Measurements from ENCODE around the gene RPS6KB1. TPM values are rescaled to one million over a fixed set of nuclear protein-coding genes. Genes with fewer than 3 reads are reported as not detected.

The RPS6KB1 gene
- total RNA-seq, 2 experiments from 2014 or later: 44.3 to 50.1 TPM

- Mint-ChIP-seq H3K4me3 (no peak overlapping the region), H3K4me1 (peaks cover 2% of the 10 kb centered on the region), H3K27ac (no peak overlapping the region), H3K9me3 (no peaks in the 10 kb centered on the region), H3K27me3 (no peaks in the 10 kb centered on the region), H3K36me3 (ENCODE audit: low read depth) (peaks cover 29% of the 10 kb centered on the region)
- ChIA-PET POLR2A (no interaction called here), CTCF (interaction anchor here (0.6 kb wide), 1 partner anchor 36 kb away, joined by 5 read pairs; no protein-coding TSS in a partner anchor)
- no peak for DNase-seq
Measured at GRCh38 chr17:59876107-59876506, 16.8 kb upstream of the RPS6KB1 start.

GRCh38 chr17:59877965-59878364 lies 15.0 kb upstream of the RPS6KB1 start:
- Mint-ChIP-seq H3K36me3 (ENCODE audit: low read depth) (peaks cover 32% of the 10 kb centered on the region), H3K27ac (no peak overlapping the region), H3K9me3 (no peaks in the 10 kb centered on the region), H3K4me3 (no peak overlapping the region), H3K27me3 (no peaks in the 10 kb centered on the region), H3K4me1 (peaks cover 2% of the 10 kb centered on the region)
- ChIA-PET CTCF (no interaction called here), POLR2A (interaction anchor here (0.6 kb wide), 1 partner anchor 15 kb away, joined by 3 read pairs; the partner anchor contains the start of genes RPS6KB1 and TUBD1)
- no peak for DNase-seq

- no peaks in the 10 kb centered on the region for H3K9me3 Mint-ChIP-seq
- H3K36me3 Mint-ChIP-seq (ENCODE audit: low read depth): peaks cover 32% of the 10 kb centered on the region
- CTCF ChIA-PET: no interaction called here
- H3K4me3 Mint-ChIP-seq: no peak overlapping the region
- POLR2A ChIA-PET: interaction anchor here (1.3 kb wide), 1 partner anchor 22 kb away, joined by 3 read pairs; no protein-coding TSS in a partner anchor
- no peak for DNase-seq
- peaks cover 2% of the 10 kb centered on the region for H3K4me1 Mint-ChIP-seq
- H3K27me3 Mint-ChIP-seq: no peaks in the 10 kb centered on the region
- no peak overlapping the region for H3K27ac Mint-ChIP-seq
Measured at GRCh38 chr17:59878624-59879023, 14.3 kb upstream of the RPS6KB1 start.

GRCh38 chr17:59884861-59885260 lies 8.1 kb upstream of the RPS6KB1 start:
- H3K4me1 Mint-ChIP-seq: peaks cover 6% of the 10 kb centered on the region
- no peaks in the 10 kb centered on the region for H3K27me3 Mint-ChIP-seq
- ChIA-PET POLR2A (no interaction called here), CTCF (no interaction called here)
- no peaks in the 10 kb centered on the region for H3K9me3 Mint-ChIP-seq
- DNase-seq: no peak
- no peak overlapping the region for H3K27ac Mint-ChIP-seq
- peaks cover 38% of the 10 kb centered on the region for H3K36me3 Mint-ChIP-seq (ENCODE audit: low read depth)
- H3K4me3 Mint-ChIP-seq: no peak overlapping the region

- no peaks in the 10 kb centered on the region for H3K9me3 Mint-ChIP-seq
- no peak overlapping the region for H3K27ac Mint-ChIP-seq
- ChIA-PET POLR2A (no interaction called here), CTCF (interaction anchor here (0.7 kb wide), 2 partner anchors 135 to 138 kb away, joined by 3 read pairs; no protein-coding TSS in a partner anchor)
- H3K27me3 Mint-ChIP-seq: no peaks in the 10 kb centered on the region
- H3K4me1 Mint-ChIP-seq: peaks cover 25% of the 10 kb centered on the region
- H3K4me3 Mint-ChIP-seq: no peak overlapping the region
- H3K36me3 Mint-ChIP-seq (ENCODE audit: low read depth): peaks cover 44% of the 10 kb centered on the region
- DNase-seq: no peak
Measured at GRCh38 chr17:59888145-59888750, 4.7 kb upstream of the RPS6KB1 start.

- ChIA-PET CTCF (interaction anchor here (1.7 kb wide), 1 partner anchor 137 kb away, joined by 9 read pairs; no protein-coding TSS in a partner anchor), POLR2A (interaction anchor here (3.5 to 4.4 kb wide), 3 partner anchors 20 to 137 kb away, joined by 13 to 29 read pairs (median 19); no protein-coding TSS in a partner anchor)
- Mint-ChIP-seq H3K4me1 (peaks cover 40% of the 10 kb centered on the region), H3K27me3 (no peaks in the 10 kb centered on the region), H3K9me3 (no peaks in the 10 kb centered on the region), H3K27ac (peak overlapping the region; percentile 12), H3K36me3 (ENCODE audit: low read depth) (peaks cover 32% of the 10 kb centered on the region), H3K4me3 (peak overlapping the region; percentile 28)
- no peak for DNase-seq
Measured at GRCh38 chr17:59890720-59891119, 2.2 kb upstream of the RPS6KB1 start.

- no peak for DNase-seq
- Mint-ChIP-seq H3K27ac (peak overlapping the region; percentile 96), H3K27me3 (no peaks in the 10 kb centered on the region), H3K36me3 (ENCODE audit: low read depth) (peaks cover 32% of the 10 kb centered on the region), H3K4me1 (peaks cover 50% of the 10 kb centered on the region), H3K9me3 (no peaks in the 10 kb centered on the region), H3K4me3 (peak overlapping the region; percentile 100)
- CTCF ChIA-PET: interaction anchor here (0.9 to 1.7 kb wide), 5 partner anchors 22 to 148 kb away, joined by 3 to 9 read pairs (median 4); no protein-coding TSS in a partner anchor
- POLR2A ChIA-PET: interaction anchor here (0.6 to 4.4 kb wide), 30 partner anchors 10 to 707 kb away, joined by 3 to 29 read pairs (median 4); partner anchors contain the start of genes CLTC, PPM1D, PTRH2 and RNFT1
Measured at GRCh38 chr17:59892251-59892923, 534 bp upstream of the RPS6KB1 start.

- peaks cover 53% of the 10 kb centered on the region for H3K4me1 Mint-ChIP-seq
- H3K4me3 Mint-ChIP-seq: peak overlapping the region; percentile 100
- H3K27me3 Mint-ChIP-seq: no peaks in the 10 kb centered on the region
- H3K9me3 Mint-ChIP-seq: no peaks in the 10 kb centered on the region
- peaks cover 26% of the 10 kb centered on the region for H3K36me3 Mint-ChIP-seq (ENCODE audit: low read depth)
- no peak for DNase-seq
- ChIA-PET CTCF (interaction anchor here (0.7 to 1.7 kb wide), 3 partner anchors 18 to 143 kb away, joined by 3 to 7 read pairs (median 6); no protein-coding TSS in a partner anchor), POLR2A (interaction anchor here (0.5 to 4.4 kb wide), 36 partner anchors 11 to 738 kb away, joined by 3 to 29 read pairs (median 4); partner anchors contain the start of genes CLTC, PRR11, PTRH2 and RNFT1)
- peak overlapping the region; percentile 96 for H3K27ac Mint-ChIP-seq
Measured at GRCh38 chr17:59893676-59894100, 767 bp downstream of the RPS6KB1 start.

GRCh38 chr17:59897090-59897489 lies 4.2 kb downstream of the RPS6KB1 start:
- POLR2A ChIA-PET: no interaction called here
- CTCF ChIA-PET: no interaction called here
- DNase-seq: no peak
- H3K9me3 Mint-ChIP-seq: no peaks in the 10 kb centered on the region
- no peak overlapping the region for H3K4me3 Mint-ChIP-seq
- H3K27me3 Mint-ChIP-seq: no peaks in the 10 kb centered on the region
- H3K27ac Mint-ChIP-seq: no peak overlapping the region
- H3K4me1 Mint-ChIP-seq: peaks cover 39% of the 10 kb centered on the region
- H3K36me3 Mint-ChIP-seq (ENCODE audit: low read depth): peaks cover 22% of the 10 kb centered on the region

GRCh38 chr17:59899099-59899498 lies 6.2 kb downstream of the RPS6KB1 start:
- no peak overlapping the region for H3K4me3 Mint-ChIP-seq
- DNase-seq: no peak
- H3K27me3 Mint-ChIP-seq: no peaks in the 10 kb centered on the region
- peaks cover 16% of the 10 kb centered on the region for H3K36me3 Mint-ChIP-seq (ENCODE audit: low read depth)
- POLR2A ChIA-PET: no interaction called here
- H3K4me1 Mint-ChIP-seq: peaks cover 35% of the 10 kb centered on the region
- CTCF ChIA-PET: no interaction called here
- no peak overlapping the region for H3K27ac Mint-ChIP-seq
- no peaks in the 10 kb centered on the region for H3K9me3 Mint-ChIP-seq

- no peaks in the 10 kb centered on the region for H3K9me3 Mint-ChIP-seq
- H3K4me3 Mint-ChIP-seq: no peak overlapping the region
- POLR2A ChIA-PET: interaction anchor here (0.6 kb wide), 1 partner anchor 500 kb away, joined by 3 read pairs; no protein-coding TSS in a partner anchor
- no peaks in the 10 kb centered on the region for H3K27me3 Mint-ChIP-seq
- H3K36me3 Mint-ChIP-seq (ENCODE audit: low read depth): peaks cover 12% of the 10 kb centered on the region
- CTCF ChIA-PET: no interaction called here
- no peak for DNase-seq
- no peak overlapping the region for H3K27ac Mint-ChIP-seq
- H3K4me1 Mint-ChIP-seq: peaks cover 22% of the 10 kb centered on the region
Measured at GRCh38 chr17:59901604-59902003, 8.7 kb downstream of the RPS6KB1 start.

- Mint-ChIP-seq H3K36me3 (ENCODE audit: low read depth) (peaks cover 14% of the 10 kb centered on the region), H3K4me3 (no peak overlapping the region), H3K27me3 (no peaks in the 10 kb centered on the region), H3K9me3 (no peaks in the 10 kb centered on the region), H3K27ac (no peak overlapping the region), H3K4me1 (peaks cover 13% of the 10 kb centered on the region)
- DNase-seq: no peak
- POLR2A ChIA-PET: interaction anchor here (1.0 kb wide), 1 partner anchor 11 kb away, joined by 3 read pairs; the partner anchor contains the start of gene TUBD1
- CTCF ChIA-PET: interaction anchor here (2.5 kb wide), 1 partner anchor 11 kb away, joined by 11 read pairs; no protein-coding TSS in a partner anchor
Measured at GRCh38 chr17:59903455-59903854, 10.5 kb downstream of the RPS6KB1 start.

- DNase-seq: no peak
- H3K9me3 Mint-ChIP-seq: no peaks in the 10 kb centered on the region
- H3K4me3 Mint-ChIP-seq: no peak overlapping the region
- ChIA-PET POLR2A (no interaction called here), CTCF (no interaction called here)
- peaks cover 9% of the 10 kb centered on the region for H3K4me1 Mint-ChIP-seq
- H3K27me3 Mint-ChIP-seq: no peaks in the 10 kb centered on the region
- no peak overlapping the region for H3K27ac Mint-ChIP-seq
- peaks cover 15% of the 10 kb centered on the region for H3K36me3 Mint-ChIP-seq (ENCODE audit: low read depth)
Measured at GRCh38 chr17:59907467-59907866, 14.5 kb downstream of the RPS6KB1 start.

Data from activated CD4-positive, alpha-beta memory T cell treated with anti-CD3 and anti-CD28 coated beads, Interleukin-2, amount 10 ng/mL, durations not matched to agents 7 days and 5 days (primary cell).